CD4-positive, alpha-beta T cell treated with Interleukin-12 subunit alpha and Interleukin-12 subunit beta, for 1 hour (primary cell): ENCODE measurements around the gene ESYT1.

Source experiments
- DNase-seq: peaks from one replicate; pipeline ENCODE4 v3.0.0-alpha.2; 2020

The ESYT1 gene, protein sequence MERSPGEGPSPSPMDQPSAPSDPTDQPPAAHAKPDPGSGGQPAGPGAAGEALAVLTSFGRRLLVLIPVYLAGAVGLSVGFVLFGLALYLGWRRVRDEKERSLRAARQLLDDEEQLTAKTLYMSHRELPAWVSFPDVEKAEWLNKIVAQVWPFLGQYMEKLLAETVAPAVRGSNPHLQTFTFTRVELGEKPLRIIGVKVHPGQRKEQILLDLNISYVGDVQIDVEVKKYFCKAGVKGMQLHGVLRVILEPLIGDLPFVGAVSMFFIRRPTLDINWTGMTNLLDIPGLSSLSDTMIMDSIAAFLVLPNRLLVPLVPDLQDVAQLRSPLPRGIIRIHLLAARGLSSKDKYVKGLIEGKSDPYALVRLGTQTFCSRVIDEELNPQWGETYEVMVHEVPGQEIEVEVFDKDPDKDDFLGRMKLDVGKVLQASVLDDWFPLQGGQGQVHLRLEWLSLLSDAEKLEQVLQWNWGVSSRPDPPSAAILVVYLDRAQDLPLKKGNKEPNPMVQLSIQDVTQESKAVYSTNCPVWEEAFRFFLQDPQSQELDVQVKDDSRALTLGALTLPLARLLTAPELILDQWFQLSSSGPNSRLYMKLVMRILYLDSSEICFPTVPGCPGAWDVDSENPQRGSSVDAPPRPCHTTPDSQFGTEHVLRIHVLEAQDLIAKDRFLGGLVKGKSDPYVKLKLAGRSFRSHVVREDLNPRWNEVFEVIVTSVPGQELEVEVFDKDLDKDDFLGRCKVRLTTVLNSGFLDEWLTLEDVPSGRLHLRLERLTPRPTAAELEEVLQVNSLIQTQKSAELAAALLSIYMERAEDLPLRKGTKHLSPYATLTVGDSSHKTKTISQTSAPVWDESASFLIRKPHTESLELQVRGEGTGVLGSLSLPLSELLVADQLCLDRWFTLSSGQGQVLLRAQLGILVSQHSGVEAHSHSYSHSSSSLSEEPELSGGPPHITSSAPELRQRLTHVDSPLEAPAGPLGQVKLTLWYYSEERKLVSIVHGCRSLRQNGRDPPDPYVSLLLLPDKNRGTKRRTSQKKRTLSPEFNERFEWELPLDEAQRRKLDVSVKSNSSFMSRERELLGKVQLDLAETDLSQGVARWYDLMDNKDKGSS

DNA sequence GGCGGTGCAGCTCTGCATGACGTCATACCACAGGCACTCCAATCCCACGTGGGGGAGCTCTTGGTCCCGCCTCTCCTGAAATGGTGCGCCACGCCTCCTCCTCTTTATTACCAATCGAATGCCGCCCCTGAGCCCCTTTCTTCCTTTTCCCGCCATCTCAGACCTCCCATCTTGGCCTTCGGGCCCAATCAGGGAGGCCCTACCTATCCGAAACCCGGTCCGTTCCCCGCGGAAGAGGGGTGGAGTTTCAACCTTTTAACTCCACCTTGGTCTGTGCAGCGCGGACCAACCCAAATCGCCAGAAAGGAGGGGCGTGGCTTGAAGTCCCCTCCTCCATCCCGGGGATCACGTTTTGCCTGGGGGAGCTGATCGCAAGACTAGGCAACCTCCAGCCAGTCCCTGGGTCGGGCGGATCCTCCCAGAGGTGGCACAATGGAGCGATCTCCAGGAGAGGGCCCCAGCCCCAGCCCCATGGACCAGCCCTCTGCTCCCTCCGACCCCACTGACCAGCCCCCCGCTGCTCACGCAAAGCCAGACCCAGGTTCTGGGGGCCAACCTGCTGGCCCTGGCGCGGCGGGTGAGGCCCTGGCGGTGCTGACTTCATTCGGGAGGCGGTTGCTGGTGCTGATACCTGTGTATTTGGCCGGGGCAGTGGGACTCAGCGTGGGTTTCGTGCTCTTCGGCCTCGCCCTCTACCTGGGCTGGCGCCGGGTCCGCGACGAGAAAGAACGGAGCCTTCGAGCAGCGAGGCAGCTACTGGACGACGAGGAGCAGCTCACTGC lies at the start of gene ESYT1:
Gene ESYT1, plus strand, starts transcription at position 380 of the 782 bp plus-strand sequence. Its CDS starts 53 bp downstream, at position 433.
- peak; percentile 99 for DNase-seq

- no peak for DNase-seq
Measured at GRCh38 chr12:56078427-56078826, 49.6 kb upstream of the ESYT1 start.

DNA sequence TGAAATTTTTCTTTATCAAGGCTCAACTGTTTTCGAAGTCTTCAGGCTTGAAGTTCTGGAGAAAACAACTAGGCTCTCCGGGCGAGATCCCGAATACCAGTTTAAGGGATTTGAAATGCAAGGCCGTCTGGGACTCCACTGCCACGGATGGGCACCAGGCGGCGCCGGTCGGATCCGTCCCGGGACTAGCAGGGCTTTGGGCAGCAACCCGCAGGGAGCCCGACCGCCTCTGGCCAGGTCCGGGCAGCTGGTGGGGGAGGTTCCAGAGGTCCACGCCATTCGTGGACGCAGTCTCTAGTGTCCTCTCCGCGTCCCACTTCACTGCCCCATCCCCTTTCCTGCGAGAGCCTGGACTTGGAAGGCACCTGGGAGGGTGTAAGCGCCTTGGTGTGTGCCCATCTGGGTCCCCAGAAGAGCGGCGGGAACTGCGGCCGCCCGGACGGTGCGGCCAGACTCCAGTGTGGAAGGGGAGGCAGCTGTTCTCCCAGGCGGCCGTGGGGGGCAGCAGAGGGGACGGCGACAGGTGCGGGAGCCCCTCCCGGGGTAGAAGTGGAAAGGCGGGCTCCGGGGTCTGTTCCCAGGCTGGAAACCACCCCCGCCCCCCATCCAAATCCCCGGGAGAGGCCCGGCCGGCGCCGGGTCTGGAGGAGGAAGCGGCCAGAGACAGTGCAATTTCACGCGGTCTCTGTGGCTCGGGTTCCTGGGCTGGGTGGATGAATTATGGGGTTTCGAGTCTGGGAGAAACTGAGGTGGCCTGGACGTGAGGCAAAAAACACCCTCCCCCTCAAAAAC lies 48.9 kb upstream of the ESYT1 start:
- peak; percentile 53 for DNase-seq

DNA sequence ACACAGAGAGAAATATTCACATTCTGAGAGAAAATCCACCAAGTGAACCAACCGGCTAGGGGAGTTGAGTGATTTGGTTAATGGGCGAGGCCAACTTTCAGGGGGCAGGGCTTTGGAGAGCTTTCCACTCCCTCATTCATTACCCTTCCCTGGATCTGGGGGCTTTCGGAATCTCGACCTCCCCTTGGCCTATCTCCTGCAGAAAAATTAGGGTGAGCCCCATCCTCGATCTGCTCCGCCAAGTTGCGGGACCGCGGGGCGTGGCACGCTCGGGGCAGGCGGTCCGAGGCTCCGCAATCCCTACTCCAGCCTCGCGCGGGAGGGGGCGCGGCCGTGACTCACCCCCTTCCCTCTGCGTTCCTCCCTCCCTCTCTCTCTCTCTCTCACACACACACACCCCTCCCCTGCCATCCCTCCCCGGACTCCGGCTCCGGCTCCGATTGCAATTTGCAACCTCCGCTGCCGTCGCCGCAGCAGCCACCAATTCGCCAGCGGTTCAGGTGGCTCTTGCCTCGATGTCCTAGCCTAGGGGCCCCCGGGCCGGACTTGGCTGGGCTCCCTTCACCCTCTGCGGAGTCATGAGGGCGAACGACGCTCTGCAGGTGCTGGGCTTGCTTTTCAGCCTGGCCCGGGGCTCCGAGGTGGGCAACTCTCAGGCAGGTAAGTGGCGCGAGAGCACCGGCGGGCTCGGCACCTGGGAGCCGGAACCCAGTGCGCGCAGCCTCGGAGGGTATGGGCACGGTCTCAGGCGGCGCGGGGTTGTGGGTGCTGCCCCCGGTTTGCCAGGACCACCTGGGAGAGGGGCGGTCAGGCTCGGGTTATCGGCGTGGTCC lies 48.1 kb upstream of the ESYT1 start, which contains the start of gene ERBB3:
Gene ERBB3, plus strand, starts transcription at position 443 of the 833 bp plus-strand sequence. Its CDS starts 136 bp downstream, at position 579.
- peak; percentile 69 for DNase-seq

GRCh38 chr12:56080556-56081138 lies 47.4 kb upstream of the ESYT1 start:
- no peak for DNase-seq

DNA sequence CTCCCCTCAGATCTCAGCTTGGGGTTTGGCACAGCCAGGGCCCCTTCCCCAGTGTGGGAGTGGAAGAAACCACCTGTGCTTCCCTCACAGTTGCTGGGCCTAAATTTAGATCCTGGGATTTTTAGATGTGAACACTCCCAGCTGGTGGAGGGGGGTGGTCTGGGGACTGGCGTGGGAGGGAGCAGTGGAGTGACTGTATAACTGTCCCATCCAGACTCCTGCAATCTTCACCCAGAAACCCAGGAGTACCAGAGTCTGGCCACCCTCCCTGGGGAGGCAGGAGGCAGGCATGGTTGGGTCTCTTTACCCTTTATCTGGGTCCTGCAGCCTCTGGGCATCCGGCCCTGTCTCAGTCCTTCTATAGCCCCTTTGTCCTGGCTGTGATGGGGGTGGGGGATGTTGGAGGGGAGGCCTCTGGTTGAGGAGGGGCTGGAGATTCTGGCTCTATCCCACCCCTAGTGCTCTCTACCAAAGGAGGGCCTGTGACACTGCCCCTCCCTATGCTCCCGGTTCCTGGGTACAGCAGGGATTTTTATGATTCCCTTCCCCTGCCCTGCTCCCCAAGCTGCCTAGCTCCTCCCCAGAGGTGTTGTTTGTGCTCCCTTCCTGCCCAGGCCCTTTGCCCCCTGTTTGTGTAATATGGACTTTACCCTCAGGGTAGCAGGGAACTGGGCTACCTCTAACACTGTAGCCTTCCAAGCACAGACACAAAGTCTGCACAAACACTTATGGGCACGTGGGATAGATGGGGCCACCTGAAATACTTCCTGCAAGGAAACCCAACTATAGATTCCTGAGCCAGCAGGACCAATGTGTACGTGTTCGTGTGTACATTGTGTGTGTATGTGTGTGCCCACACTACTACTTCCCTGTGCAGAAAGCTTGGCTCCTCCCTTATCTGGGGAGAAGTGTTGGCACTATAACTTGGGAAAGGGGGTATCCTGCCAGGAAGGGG lies 46.4 kb upstream of the ESYT1 start:
- DNase-seq, result no peak

DNA sequence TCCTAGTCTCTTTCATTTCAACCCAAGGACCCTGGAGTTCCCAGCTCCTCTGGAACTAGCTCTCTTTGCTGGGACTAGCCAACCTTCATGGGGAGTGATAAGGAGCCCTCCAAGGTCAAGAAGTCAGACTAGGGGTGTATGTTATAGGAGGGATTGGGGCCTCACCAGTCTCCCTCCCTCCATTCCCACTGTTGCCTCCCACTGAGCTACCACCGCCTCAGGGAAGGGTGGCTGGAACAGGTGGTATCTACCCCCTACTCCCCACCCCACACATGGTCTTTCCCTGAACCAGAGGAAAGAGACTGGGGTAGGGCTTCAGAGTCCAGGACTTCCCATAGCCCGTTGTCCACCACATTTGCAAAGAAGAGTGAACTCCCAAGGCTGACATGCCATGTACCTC lies 45.7 kb upstream of the ESYT1 start:
- DNase-seq, result no peak

DNA sequence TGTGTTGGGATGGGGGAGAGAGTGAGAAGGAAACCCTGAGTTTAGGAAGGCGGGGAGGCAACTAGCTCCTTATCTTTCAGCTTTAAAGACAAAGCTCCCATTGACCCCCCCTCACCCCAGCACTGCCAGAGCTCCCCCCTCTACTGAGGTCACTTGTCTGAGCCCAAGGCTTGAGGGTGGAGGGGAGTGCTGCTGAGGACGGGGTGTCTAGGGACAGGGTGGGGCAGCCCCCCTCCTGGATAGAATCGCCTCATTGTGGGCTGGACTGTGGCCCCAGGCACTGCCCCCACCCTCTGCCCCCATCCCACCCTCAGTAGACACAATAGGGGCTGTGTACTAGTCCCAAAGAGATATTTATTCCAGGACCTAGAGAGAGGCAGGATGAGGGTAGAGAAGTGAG lies 45.1 kb upstream of the ESYT1 start:
- no peak for DNase-seq

GRCh38 chr12:56084958-56085543 lies 43.0 kb upstream of the ESYT1 start:
- DNase-seq, result peak; percentile 33

DNA sequence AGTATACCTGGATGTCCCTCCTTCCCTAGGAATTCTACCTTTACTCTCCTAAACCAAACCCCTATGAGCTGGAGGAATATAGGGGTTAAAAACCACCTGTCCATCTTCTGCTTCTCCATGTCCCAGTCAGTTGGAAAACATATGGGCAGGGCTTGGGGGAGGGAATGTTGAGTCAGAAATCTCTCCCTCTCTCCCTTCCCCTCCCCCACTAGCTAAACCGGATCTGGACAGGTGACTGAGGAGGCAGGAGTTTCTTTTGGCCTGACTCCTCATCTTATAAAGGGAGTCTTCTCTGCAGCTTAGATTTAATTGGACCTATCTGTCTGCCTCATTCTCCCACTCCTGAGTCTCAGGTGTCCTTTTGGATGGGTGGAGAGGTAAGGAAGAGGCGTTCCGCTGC lies 42.0 kb upstream of the ESYT1 start:
- DNase-seq, result no peak

DNA sequence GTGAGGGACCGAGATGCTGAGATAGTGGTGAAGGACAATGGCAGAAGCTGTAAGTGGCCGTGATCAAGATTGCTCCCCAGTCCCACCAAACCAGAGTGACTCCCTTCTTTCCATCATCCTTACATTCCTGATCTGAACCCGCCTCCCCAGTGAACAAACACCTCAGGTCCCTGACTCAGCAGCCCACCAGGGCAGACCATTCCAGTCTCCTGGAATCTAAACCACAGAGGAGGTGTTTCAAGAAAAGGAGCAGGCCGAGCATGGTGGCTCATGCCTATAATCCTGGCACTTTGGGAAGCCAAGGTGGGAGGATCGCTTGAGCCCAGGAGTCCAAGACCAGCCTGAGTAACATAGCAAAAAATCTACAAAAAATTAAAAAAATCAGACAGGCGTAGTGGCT lies 41.5 kb upstream of the ESYT1 start:
- DNase-seq, result no peak

- no peak for DNase-seq
Measured at GRCh38 chr12:56087220-56087619, 40.8 kb upstream of the ESYT1 start.

- DNase-seq, result no peak
Measured at GRCh38 chr12:56097738-56098137, 30.3 kb upstream of the ESYT1 start.

- DNase-seq, result no peak
Measured at GRCh38 chr12:56098592-56098991, 29.5 kb upstream of the ESYT1 start.

- DNase-seq, result no peak
Measured at GRCh38 chr12:56099787-56100186, 28.3 kb upstream of the ESYT1 start.

- DNase-seq, result no peak
Measured at GRCh38 chr12:56101045-56101444, 27.0 kb upstream of the ESYT1 start.

GRCh38 chr12:56102683-56103065 lies 25.4 kb upstream of the ESYT1 start:
- no peak for DNase-seq

GRCh38 chr12:56103066-56103711 lies 24.9 kb upstream of the ESYT1 start:
- DNase-seq, result peak; percentile 55
